ENCODE measurements around the gene AHNAK2. TPM values are rescaled to one million over a fixed set of nuclear protein-coding genes. Genes with fewer than 3 reads are reported as not detected.

Gene AHNAK2
- total RNA-seq, 6 experiments from 2014 or later, result 50.2 to 76.2 (median 73.7) TPM

DNA sequence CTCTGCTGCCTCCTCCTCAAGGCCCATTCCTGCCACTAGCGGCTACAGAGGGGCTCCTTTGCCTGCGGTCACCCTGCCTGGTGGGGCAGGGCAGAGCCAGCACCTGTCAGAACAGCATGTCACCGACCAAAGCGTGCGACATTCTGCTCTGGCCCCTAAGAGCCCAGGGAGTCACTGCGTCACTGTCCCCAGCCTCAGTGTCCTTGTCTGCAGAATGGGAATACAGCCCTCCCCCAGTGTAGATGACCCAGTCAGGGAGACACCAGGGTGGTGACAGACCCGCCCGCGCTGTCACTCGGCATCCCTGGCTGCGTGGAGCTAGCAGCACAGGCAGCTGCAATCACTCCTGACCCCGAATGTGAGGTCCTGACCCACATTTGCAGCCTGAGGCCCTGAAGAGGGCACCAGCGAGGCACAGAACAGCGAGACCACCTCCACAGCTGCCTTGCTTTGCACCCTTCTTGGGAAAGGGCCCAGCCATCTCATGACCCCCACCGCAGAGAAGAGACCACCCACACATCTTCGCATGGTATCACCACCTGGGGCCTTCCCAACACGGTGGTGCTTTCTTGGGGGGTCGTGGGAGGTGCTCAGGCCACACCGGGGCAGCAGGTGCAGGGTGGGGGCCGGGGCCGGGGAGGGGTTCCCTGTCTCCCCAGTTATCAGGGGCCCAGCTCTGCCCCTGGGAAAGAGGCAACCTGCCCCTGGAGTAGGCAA lies 2.5 kb downstream of the AHNAK2 start:
- H3K4me1 Mint-ChIP-seq (ENCODE audit: low read depth), result peaks cover 48% of the 10 kb centered on the region
- H3K27ac Mint-ChIP-seq, result no peak overlapping the region

DNA sequence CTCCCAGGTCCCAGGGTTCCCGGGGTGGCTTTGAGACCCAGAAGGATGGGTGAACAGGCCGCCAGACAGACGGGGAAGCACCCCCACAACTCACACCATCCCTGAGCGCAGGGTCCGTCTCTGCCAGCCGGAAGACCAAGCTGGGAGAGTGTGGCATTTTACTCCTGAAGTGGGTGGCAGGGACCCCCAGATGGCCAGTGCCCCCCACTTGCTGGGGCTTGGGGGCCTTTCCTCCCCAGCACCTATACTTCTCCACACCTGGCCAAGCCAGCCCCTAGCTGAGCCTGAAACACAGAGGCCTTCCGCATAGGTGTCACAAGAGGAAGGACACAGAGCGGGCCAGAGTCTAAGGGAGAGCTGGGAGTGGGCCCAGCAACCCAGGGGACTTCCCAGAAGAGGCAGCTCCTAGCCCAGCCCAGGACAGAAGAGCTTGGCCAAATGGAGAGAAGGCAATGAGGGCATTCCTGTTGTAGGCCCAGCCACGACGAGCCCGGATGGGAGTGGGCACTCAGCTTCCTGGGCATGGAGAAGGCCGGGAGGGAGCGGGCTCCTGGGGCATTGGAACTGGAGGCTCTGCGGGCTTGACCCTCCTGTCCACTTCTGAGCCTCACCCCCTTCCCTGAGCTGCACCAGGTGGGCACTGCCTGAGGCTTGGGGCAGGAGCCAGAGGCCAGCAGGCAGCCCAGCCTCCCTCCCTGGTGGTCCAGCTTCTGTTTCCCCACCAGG lies 3.3 kb downstream of the AHNAK2 start:
- no peak for DNase-seq
- Mint-ChIP-seq H3K36me3 (ENCODE audit: low read depth) (no peaks in the 10 kb centered on the region), H3K4me1 (ENCODE audit: low read depth) (peaks cover 49% of the 10 kb centered on the region), H3K27me3 (ENCODE audit: insufficient read depth) (no peaks in the 10 kb centered on the region), H3K27ac (peak overlapping the region; percentile 87), H3K9me3 (no peaks in the 10 kb centered on the region), H3K4me3 (peak overlapping the region; percentile 57)
- TF ChIP-seq CTCF (IDR thresholded peaks at IDR 0.05), result no peak

More for the DNA sequence above, 2.5 kb downstream of the AHNAK2 start:
- DNase-seq, result no peak
- TF ChIP-seq CTCF (IDR thresholded peaks at IDR 0.05), result no peak
- no peaks in the 10 kb centered on the region for H3K36me3 Mint-ChIP-seq (ENCODE audit: low read depth)
- no peaks in the 10 kb centered on the region for H3K9me3 Mint-ChIP-seq
- H3K4me3 Mint-ChIP-seq, result no peak overlapping the region; the same call in 1 of the 2 replicates
- no peaks in the 10 kb centered on the region; the same call in 1 of the 2 replicates for H3K27me3 Mint-ChIP-seq (ENCODE audit: insufficient read depth)

DNA sequence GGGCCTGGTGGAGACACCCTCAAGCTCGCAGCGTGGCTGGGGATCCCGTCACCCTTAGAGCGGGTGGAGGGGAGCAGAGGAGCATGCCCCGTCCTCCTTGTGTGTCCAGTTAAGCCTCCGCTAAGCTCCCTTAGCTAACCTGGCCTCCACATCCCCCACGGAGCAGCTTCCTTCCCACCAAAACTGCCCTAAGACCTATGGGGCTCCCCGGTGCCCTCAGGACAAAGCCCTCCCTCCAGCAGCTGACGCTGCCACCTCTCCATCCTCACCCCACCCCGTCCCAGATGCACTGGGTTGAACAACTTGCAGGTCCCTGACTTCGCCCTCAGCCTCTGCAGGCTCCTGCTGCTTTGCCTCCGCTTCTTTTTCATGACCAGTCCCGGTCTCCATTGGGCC lies 4.0 kb downstream of the AHNAK2 start:
- Mint-ChIP-seq H3K9me3 (no peaks in the 10 kb centered on the region), H3K4me1 (ENCODE audit: low read depth) (peaks cover 53% of the 10 kb centered on the region), H3K27me3 (ENCODE audit: insufficient read depth) (no peaks in the 10 kb centered on the region), H3K4me3 (peak overlapping the region; percentile 57), H3K36me3 (ENCODE audit: low read depth) (no peaks in the 10 kb centered on the region), H3K27ac (peak overlapping the region; percentile 87)
- no peak for TF ChIP-seq CTCF (IDR thresholded peaks at IDR 0.05)
- no peak for DNase-seq

DNA sequence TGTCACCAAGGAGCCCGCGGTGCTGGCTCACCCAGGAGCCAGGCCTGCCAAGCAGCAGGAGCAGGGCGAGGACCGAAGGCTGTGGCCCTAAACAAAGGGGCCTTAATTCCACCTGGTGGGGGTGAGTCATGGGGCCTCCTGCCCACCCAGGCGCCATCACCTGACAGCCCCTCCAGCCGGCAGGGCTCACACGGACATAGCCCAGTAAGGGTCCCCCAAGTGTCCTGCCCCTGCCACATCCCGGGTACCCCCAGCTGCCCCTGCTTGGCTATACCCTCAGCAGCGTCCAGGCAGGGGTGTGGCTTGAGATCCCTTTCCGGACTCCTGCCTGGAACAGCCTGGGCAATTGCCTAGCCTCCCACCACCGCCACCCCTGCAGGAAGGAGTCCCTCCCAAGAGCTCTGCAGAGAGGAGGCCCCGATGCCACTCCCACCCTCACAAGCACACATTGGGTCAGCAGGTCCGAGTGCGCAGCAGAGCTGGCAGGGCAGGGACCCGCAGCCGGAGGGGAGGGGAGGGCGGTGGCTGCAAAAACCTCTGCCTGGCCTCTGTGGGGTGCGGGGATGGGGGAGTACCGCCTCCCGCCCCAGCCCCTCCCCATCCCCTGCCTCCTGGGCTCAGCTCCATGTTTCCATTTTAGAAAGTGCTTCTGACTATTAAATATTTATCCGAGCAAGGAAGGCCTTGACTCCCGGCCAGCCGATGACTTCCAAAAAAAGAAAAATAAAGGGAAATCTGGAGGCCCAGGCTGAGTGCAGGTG lies 4.6 kb downstream of the AHNAK2 start:
- TF ChIP-seq CTCF (IDR thresholded peaks at IDR 0.05), result no peak
- no peaks in the 10 kb centered on the region for H3K9me3 Mint-ChIP-seq
- H3K27ac Mint-ChIP-seq, result peak overlapping the region; percentile 87
- H3K4me1 Mint-ChIP-seq (ENCODE audit: low read depth), result peaks cover 59% of the 10 kb centered on the region
- H3K36me3 Mint-ChIP-seq (ENCODE audit: low read depth), result no peaks in the 10 kb centered on the region
- H3K27me3 Mint-ChIP-seq (ENCODE audit: insufficient read depth), result no peaks in the 10 kb centered on the region
- H3K4me3 Mint-ChIP-seq, result peak overlapping the region; percentile 57
- peak; percentile 75 for DNase-seq

GRCh38 chr14:104973135-104973384 lies 5.1 kb downstream of the AHNAK2 start:
- TF ChIP-seq CTCF (IDR thresholded peaks at IDR 0.05), result no peak
- H3K4me1 Mint-ChIP-seq (ENCODE audit: low read depth), result peaks cover 64% of the 10 kb centered on the region
- no peaks in the 10 kb centered on the region for H3K36me3 Mint-ChIP-seq (ENCODE audit: low read depth)
- peak overlapping the region; percentile 50 for H3K4me3 Mint-ChIP-seq
- H3K27ac Mint-ChIP-seq, result peak overlapping the region; percentile 87
- H3K27me3 Mint-ChIP-seq (ENCODE audit: insufficient read depth), result no peaks in the 10 kb centered on the region
- H3K9me3 Mint-ChIP-seq, result no peaks in the 10 kb centered on the region
- DNase-seq, result peak; percentile 95

Data from HFFc6 (cell line).